HG03354 (cell line): Measurements from ENCODE around the gene SMPDL3B.

Source experiments
- ATAC-seq: cut with Tn5 transposase; IDR thresholded peaks from one replicate; pipeline ENCODE4 v1.9.1; 2021; ENCODE audit warnings: mild to moderate bottlenecking; ENCODE audit not compliant: unreplicated experiment, poor library complexity, severe bottlenecking

Gene SMPDL3B

DNA sequence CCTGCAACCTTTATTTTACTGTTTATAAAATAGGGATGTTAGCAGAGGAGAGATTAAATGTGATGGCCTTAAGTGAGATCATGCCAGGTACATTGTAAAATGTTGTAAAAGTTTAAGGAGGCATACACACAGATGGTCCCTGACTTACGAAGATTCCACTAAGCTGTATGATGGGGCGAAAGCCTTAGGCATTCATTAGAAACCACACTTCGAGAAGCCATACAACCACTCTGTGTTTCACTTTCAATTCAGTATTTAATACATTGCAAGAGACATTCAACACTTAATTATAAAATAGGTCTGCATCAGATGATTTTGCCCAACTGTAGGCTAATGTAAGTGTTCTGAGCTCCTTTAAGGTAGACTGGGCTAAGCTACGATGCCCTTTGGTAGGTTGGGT, 3.7 kb downstream of the SMPDL3B start:
- no peak for ATAC-seq

DNA sequence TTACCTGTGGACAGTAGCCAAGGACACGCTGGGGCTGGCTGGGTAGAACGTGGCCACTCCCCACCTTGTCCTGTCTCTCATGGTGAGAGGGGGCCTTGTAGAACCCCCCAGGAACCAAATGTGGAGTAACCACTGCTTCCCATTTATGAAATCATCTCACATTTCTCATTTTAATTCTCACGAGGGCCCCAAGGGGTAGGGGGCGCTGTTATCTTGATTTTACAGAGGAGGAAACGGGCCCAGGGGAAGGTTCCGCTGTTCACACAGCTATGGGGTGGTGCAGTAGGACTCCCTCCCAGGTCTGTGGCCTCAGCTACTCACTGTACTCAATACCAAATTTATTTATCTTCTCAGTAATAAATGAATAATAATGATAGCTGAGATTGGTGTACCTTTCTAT, 5.5 kb downstream of the SMPDL3B start:
- ATAC-seq: no peak

- no peak for ATAC-seq
These were observed 6.2 kb downstream of the SMPDL3B start for GRCh38 chr1:27940870-27941560.

- ATAC-seq: no peak
These were observed 7.1 kb downstream of the SMPDL3B start for GRCh38 chr1:27941671-27942540.

DNA sequence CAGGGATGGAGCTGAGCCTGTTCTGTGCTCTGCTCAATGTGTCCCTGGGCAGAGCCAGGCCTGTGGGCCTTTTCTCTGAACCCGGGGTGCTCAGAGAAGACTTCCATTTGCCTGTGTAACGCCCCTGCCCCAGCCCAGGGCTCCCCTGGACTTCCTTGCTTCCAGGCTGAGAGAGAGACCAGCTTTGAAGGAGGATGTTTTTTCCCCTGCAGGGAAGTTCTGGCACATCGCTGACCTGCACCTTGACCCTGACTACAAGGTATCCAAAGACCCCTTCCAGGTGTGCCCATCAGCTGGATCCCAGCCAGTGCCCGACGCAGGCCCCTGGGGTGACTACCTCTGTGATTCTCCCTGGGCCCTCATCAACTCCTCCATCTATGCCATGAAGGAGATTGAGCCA, 10.2 kb downstream of the SMPDL3B start:
- ATAC-seq: no peak

DNA sequence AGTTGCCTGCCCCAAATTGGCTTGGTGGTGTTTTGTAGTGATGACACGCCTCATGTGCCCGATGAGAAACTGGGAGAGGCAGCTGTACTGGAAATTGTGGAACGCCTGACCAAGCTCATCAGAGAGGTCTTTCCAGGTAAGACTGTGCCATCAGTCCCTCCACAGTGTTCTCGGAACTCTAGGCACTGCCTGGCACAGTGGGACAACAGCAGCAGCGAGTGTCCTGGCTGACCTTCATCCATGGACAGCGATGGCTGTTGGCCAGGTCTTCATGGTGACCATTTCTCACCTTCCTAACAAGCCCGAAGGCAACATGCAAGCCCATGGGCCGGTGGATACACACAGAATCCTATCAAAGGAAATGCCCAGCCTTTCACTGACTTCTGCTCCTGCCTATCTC, 14.2 kb downstream of the SMPDL3B start:
- no peak for ATAC-seq

GRCh38 chr1:27951396-27951795, 16.6 kb downstream of the SMPDL3B start:
- ATAC-seq: no peak

DNA sequence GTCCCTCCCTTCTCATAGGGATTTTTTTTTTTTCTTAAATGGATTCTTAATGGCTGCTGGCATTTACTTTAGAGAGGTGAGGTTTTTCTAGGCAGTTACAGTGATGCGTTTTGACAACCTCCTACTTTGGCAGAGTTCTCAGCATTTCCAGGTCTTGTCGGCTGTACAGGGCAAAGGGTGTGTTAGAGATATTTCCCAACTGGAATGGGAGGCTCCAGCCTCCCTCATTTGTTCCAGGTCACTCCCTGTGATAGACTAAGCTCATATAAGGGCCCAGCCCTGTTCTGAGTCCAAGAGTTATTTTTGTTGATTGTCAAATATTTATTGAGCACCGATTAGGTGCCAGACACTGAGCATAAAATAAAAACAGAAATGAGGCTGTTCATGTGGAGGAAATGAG, 17.3 kb downstream of the SMPDL3B start:
- no peak for ATAC-seq

GRCh38 chr1:27954186-27954585, 19.4 kb downstream of the SMPDL3B start:
- ATAC-seq: no peak

DNA sequence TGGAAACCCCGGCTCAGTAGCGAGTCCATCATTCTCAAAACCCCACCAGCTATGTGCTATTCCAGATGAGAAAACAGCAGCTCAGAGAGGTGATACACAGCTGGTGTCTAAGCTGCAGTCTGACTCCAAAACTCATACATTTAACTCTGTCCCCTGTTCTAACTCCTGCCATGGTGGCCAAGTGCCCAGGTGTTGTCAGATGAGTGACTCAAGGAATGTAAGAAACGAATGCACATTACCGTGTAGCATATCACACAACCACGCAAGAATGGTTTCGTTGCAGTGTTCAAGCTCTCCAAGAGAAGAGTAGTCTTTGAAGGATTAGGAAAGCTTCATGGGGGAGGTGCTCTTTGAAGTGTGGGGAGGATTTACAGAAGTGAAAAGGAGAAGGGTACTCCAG, 20.3 kb downstream of the SMPDL3B start:
- no peak for ATAC-seq

GRCh38 chr1:27956761-27957160, 22.0 kb downstream of the SMPDL3B start:
- no peak for ATAC-seq

- no peak for ATAC-seq
These were observed 22.9 kb downstream of the SMPDL3B start for GRCh38 chr1:27957655-27958054.

DNA sequence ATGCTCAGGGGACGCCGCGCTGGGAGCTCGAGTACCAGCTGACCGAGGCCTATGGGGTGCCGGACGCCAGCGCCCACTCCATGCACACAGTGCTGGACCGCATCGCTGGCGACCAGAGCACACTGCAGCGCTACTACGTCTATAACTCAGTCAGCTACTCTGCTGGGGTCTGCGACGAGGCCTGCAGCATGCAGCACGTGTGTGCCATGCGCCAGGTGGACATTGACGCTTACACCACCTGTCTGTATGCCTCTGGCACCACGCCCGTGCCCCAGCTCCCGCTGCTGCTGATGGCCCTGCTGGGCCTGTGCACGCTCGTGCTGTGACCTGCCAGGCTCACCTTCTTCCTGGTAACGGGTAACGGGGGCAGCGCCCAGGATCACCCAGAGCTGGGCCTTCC, 23.7 kb downstream of the SMPDL3B start:
- ATAC-seq: no peak

DNA sequence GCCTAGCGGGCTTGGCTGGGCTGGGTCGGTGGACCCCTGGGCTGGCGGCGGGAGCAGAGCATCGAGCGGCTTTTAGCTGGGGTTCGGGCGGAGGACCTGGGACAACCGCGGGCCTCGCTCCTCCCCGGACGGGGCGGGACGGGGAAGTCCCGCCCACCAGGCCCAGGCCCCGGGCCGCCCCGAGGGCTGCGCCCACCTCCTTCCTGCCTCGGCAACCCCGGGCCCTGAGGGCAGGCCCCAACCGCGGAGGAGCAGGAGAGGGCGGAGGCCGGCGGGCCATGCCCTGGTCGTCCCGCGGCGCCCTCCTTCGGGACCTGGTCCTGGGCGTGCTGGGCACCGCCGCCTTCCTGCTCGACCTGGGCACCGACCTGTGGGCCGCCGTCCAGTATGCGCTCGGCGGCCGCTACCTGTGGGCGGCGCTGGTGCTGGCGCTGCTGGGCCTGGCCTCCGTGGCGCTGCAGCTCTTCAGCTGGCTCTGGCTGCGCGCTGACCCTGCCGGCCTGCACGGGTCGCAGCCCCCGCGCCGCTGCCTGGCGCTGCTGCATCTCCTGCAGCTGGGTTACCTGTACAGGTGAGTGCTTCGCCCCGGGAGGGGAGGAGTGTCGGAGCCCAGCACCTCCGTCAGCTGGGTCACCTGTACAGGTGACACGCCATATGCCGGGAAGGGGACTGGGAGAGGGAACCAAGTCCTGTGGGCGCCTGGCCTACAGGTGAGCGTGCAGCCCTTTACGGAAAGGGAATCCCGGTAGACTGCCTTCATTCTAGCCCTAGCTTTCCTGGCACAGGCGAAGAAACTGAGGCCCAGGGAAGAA, 25.2 kb downstream of the SMPDL3B start, which contains the start of gene XKR8:
TSS of gene XKR8 (plus strand) at position 182 of the 812 bp plus-strand sequence. CDS start at position 279, 97 bp downstream.
- peak; percentile 85 for ATAC-seq

DNA sequence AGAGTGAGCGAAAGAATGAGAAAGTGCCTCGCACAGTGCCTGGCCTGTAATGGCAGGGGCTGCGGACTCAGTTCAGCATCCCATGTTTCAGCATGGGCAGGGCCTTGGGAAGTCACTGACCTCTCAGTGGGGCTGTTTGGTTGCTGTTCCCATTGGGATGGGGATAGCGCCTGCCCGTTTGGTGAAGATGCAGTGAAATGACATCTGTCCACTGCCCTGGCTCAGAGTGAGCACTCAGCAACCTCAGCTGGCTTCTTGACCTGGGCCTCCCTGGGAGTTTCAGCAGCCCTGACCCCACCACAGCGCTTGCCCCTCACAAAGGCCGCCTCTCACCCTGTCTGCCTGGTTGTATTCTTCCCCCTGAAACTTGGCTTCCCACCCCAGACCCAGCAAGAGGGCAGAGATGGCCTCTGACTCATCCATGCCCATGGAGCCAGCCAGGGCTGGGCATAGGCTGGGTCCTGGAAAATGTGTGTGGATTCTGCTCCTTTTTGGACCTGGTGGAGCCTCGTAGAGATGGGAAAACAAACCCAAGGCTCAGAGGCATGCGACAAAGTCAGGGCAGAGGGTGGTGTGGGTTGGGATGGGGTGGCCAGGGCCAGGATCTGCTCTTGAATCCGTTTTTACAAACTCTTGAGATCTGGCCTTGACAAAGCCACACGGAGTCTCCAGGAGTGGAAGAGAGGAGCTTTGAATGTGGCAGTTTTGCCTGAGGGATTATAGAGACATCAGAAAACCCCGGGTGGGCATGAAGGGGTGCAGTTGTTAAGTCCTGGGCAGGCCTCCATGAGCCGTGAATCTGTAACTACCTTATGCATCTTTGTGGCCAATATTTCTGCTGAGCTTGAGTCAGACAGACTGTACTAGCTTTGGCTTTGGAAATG, 26.2 kb downstream of the SMPDL3B start:
- no peak for ATAC-seq

DNA sequence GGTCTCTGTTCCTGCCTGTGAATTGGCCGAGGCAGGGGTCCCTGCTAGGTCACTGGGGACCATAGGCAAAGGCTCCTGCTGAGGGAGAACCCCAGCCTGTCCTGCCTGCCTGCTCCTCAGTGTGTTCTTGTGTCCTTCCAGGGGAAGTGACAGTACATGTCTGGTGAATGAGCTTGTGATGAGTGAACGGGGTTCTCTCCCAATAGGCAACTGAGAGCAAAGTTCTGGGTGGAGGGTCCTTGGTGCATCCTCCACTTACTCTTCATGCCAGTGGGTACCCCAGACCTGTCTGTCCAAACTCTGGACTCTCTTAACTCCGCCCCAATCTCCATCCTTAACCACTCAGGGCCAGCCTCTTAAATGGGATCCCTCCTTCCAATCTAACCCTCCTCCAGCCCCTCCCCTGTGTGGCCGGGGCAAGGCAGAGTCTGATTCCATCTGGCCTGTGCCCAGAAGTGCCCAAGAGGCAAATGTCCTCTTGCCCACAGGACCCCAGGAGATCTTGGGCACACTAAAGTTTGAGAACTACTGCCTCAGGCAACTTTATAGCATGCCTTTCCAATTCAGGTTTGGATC, 26.9 kb downstream of the SMPDL3B start:
- ATAC-seq: no peak

DNA sequence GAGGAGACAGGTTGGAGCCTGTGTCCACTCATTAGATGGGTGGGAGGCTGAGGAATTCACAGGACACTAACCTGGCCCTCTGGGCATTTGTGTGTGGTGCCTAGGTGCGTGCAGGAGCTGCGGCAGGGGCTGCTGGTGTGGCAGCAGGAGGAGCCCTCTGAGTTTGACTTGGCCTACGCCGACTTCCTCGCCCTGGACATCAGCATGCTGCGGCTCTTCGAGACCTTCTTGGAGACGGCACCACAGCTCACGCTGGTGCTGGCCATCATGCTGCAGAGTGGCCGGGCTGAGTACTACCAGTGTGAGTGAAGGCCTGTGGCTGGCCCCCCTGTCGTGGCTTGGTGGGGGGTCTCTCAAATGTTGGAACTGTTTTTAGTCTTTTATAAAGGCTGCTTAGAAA, 28.6 kb downstream of the SMPDL3B start:
- no peak for ATAC-seq

GRCh38 chr1:27966402-27967105, 31.8 kb downstream of the SMPDL3B start:
- ATAC-seq: no peak
